IgD-negative memory B cell (primary cell): ENCODE data around the gene TCERG1L. TPM values are rescaled to one million over a fixed set of nuclear protein-coding genes. Genes with fewer than 3 reads are reported as not detected.
"Not testable (repeated sequence)": the region's sequence is repeated elsewhere in the genome, so short reads cannot be mapped to it uniquely, and the experiment has no call there.

ENCODE experiments used
- H3K27ac Mint-ChIP-seq, 3 donors: one replicate each; pipeline ENCODE4 v1.8.0; 2020 to 2022; ENCODE audit warnings: mild to moderate bottlenecking in 3 of 3, mixed read lengths in 3 of 3, moderate library complexity in 1 of 3
- H3K27me3 Mint-ChIP-seq: one replicate; pipeline ENCODE4 v1.8.0; 2021; ENCODE audit warnings: mixed read lengths
- H3K36me3 Mint-ChIP-seq: one replicate; pipeline ENCODE4 v1.8.0; 2020; ENCODE audit warnings: mild to moderate bottlenecking, mixed read lengths
- H3K4me1 Mint-ChIP-seq, 3 donors: one replicate each; pipeline ENCODE4 v1.8.0; 2020 to 2022; ENCODE audit warnings: mixed read lengths in 3 of 3, mild to moderate bottlenecking in 1 of 3
- H3K4me3 Mint-ChIP-seq, 4 donors: one replicate each; pipeline ENCODE4 v1.8.0; 2020 to 2022; ENCODE audit warnings: mild to moderate bottlenecking in 4 of 4, mixed read lengths in 4 of 4, moderate library complexity in 3 of 4
- H3K9me3 Mint-ChIP-seq, 3 donors: one replicate each; pipeline ENCODE4 v1.8.0; 2020 to 2021; ENCODE audit warnings: mixed read lengths in 3 of 3, mild to moderate bottlenecking in 1 of 3
- polyA plus RNA-seq: library from polyadenylated mRNA; unstranded; fragments of 300-500 nt; fragmentation: Illumina TruSeq; gene quantifications from one replicate; pipeline ENCODE4 v1.2.3, GENCODE V29; 2021

The TCERG1L gene
- polyA plus RNA-seq, 1 donor from 2014 or later, result not detected

GRCh38 chr10:131165092-131165491, 146.4 kb downstream of the TCERG1L start:
- Mint-ChIP-seq H3K27ac (no peak overlapping the region), H3K36me3 (no peaks in the 10 kb centered on the region), H3K27me3 (peaks cover 2% of the 10 kb centered on the region), H3K9me3 (peaks cover 0 to 1% (median 0%) of the 10 kb centered on the region in 3 donors), H3K4me1 (no peaks in the 10 kb centered on the region), H3K4me3 (no peak overlapping the region)

- Mint-ChIP-seq H3K27ac (no peak overlapping the region), H3K27me3 (peaks cover 2% of the 10 kb centered on the region), H3K4me3 (no peak overlapping the region), H3K4me1 (no peaks in the 10 kb centered on the region), H3K36me3 (no peaks in the 10 kb centered on the region), H3K9me3 (peaks cover 0 to 1% (median 0%) of the 10 kb centered on the region in 3 donors)
These were observed 148.4 kb downstream of the TCERG1L start for GRCh38 chr10:131162866-131163843.

- Mint-ChIP-seq H3K27ac (no peak overlapping the region), H3K4me3 (peak overlapping the region in 1 of 4 donors; percentile 60), H3K4me1 (no peaks in the 10 kb centered on the region), H3K9me3 (peaks cover 0 to 1% (median 0%) of the 10 kb centered on the region in 3 donors), H3K27me3 (peaks cover 2% of the 10 kb centered on the region), H3K36me3 (no peaks in the 10 kb centered on the region)
These were observed 149.3 kb downstream of the TCERG1L start for GRCh38 chr10:131162211-131162610.

GRCh38 chr10:131161087-131161486, 150.4 kb downstream of the TCERG1L start:
- Mint-ChIP-seq H3K27ac (no peak overlapping the region), H3K27me3 (peaks cover 2% of the 10 kb centered on the region), H3K36me3 (no peaks in the 10 kb centered on the region), H3K9me3 (peaks cover 0 to 1% (median 0%) of the 10 kb centered on the region in 3 donors), H3K4me1 (no peaks in the 10 kb centered on the region), H3K4me3 (no peak overlapping the region)

- H3K9me3 Mint-ChIP-seq, result peaks cover 0 to 1% (median 0%) of the 10 kb centered on the region in 3 donors
- no peak overlapping the region for H3K4me3 Mint-ChIP-seq
- H3K36me3 Mint-ChIP-seq, result no peaks in the 10 kb centered on the region
- no peaks in the 10 kb centered on the region for H3K4me1 Mint-ChIP-seq
- no peak overlapping the region for H3K27ac Mint-ChIP-seq
- peaks cover 2% of the 10 kb centered on the region for H3K27me3 Mint-ChIP-seq
These were observed 151.2 kb downstream of the TCERG1L start for GRCh38 chr10:131160219-131160875.

- H3K27ac Mint-ChIP-seq, result no peak overlapping the region
- H3K4me3 Mint-ChIP-seq, result no peak overlapping the region
- peaks cover 2% of the 10 kb centered on the region for H3K27me3 Mint-ChIP-seq
- no peaks in the 10 kb centered on the region for H3K4me1 Mint-ChIP-seq
- no peaks in the 10 kb centered on the region for H3K9me3 Mint-ChIP-seq
- no peaks in the 10 kb centered on the region for H3K36me3 Mint-ChIP-seq
These were observed 151.8 kb downstream of the TCERG1L start for GRCh38 chr10:131159771-131160170.

- Mint-ChIP-seq H3K27me3 (peaks cover 2% of the 10 kb centered on the region), H3K36me3 (no peaks in the 10 kb centered on the region), H3K4me1 (no peaks in the 10 kb centered on the region), H3K27ac (no peak overlapping the region), H3K9me3 (peaks cover 0 to 3% (median 0%) of the 10 kb centered on the region in 3 donors), H3K4me3 (no peak overlapping the region)
These were observed 152.8 kb downstream of the TCERG1L start for GRCh38 chr10:131158695-131159094.

GRCh38 chr10:131157899-131158298, 153.6 kb downstream of the TCERG1L start:
- Mint-ChIP-seq H3K9me3 (peaks cover under 1 to 4% (median under 1%) of the 10 kb centered on the region in 3 donors), H3K4me3 (no peak overlapping the region), H3K36me3 (no peaks in the 10 kb centered on the region), H3K4me1 (no peaks in the 10 kb centered on the region), H3K27ac (no peak overlapping the region), H3K27me3 (peaks cover 2% of the 10 kb centered on the region)

GRCh38 chr10:131155876-131156230, 155.7 kb downstream of the TCERG1L start:
- H3K4me3 Mint-ChIP-seq, result no peak overlapping the region
- no peaks in the 10 kb centered on the region for H3K4me1 Mint-ChIP-seq
- no peak overlapping the region for H3K27ac Mint-ChIP-seq

GRCh38 chr10:131155218-131155875, 156.2 kb downstream of the TCERG1L start:
- H3K4me3 Mint-ChIP-seq, result no peak overlapping the region
- H3K4me1 Mint-ChIP-seq, result no peaks in the 10 kb centered on the region
- peaks cover 4 to 14% (median 7%) of the 10 kb centered on the region in 3 donors for H3K9me3 Mint-ChIP-seq
- no peak overlapping the region for H3K27ac Mint-ChIP-seq
- peaks cover under 1% of the 10 kb centered on the region for H3K27me3 Mint-ChIP-seq
- no peaks in the 10 kb centered on the region for H3K36me3 Mint-ChIP-seq

More at GRCh38 chr10:131155876-131156230, 155.7 kb downstream of the TCERG1L start:
- H3K36me3 Mint-ChIP-seq, result no peaks in the 10 kb centered on the region
- peaks cover 4 to 14% (median 7%) of the 10 kb centered on the region in 3 donors for H3K9me3 Mint-ChIP-seq
- H3K27me3 Mint-ChIP-seq, result peaks cover 2% of the 10 kb centered on the region

- no peak overlapping the region for H3K27ac Mint-ChIP-seq
- H3K4me1 Mint-ChIP-seq, result no peaks in the 10 kb centered on the region
- H3K4me3 Mint-ChIP-seq, result no peak overlapping the region
- H3K9me3 Mint-ChIP-seq, result peaks cover 4 to 14% (median 7%) of the 10 kb centered on the region in 3 donors
- H3K36me3 Mint-ChIP-seq, result no peaks in the 10 kb centered on the region
- no peaks in the 10 kb centered on the region for H3K27me3 Mint-ChIP-seq
These were observed 157.1 kb downstream of the TCERG1L start for GRCh38 chr10:131154306-131155025.

- not testable (repeated sequence) for H3K4me3 Mint-ChIP-seq, H3K27ac Mint-ChIP-seq, H3K36me3 Mint-ChIP-seq, H3K27me3 Mint-ChIP-seq, H3K4me1 Mint-ChIP-seq
- H3K9me3 Mint-ChIP-seq, result peaks cover 4 to 14% (median 7%) of the 10 kb centered on the region in 3 donors
These were observed 159.1 kb downstream of the TCERG1L start for GRCh38 chr10:131152456-131152855.

GRCh38 chr10:131150126-131150525, 161.4 kb downstream of the TCERG1L start:
- no peaks in the 10 kb centered on the region for H3K36me3 Mint-ChIP-seq
- H3K27me3 Mint-ChIP-seq, result no peaks in the 10 kb centered on the region
- no peaks in the 10 kb centered on the region for H3K4me1 Mint-ChIP-seq
- no peak overlapping the region for H3K27ac Mint-ChIP-seq
- no peak overlapping the region for H3K4me3 Mint-ChIP-seq
- H3K9me3 Mint-ChIP-seq, result peaks cover 7 to 20% (median 7%) of the 10 kb centered on the region in 3 donors

GRCh38 chr10:131149586-131149985, 161.9 kb downstream of the TCERG1L start:
- no peaks in the 10 kb centered on the region for H3K27me3 Mint-ChIP-seq

More at GRCh38 chr10:131149586-131149985, 161.9 kb downstream of the TCERG1L start:
- Mint-ChIP-seq H3K27ac (no peak overlapping the region), H3K4me3 (no peak overlapping the region), H3K4me1 (no peaks in the 10 kb centered on the region), H3K36me3 (no peaks in the 10 kb centered on the region), H3K9me3 (peaks cover 7 to 20% (median 7%) of the 10 kb centered on the region in 3 donors)
